ENCODE data around the gene IGIP.

Gene IGIP

GRCh38 chr5:140125637-140126036 is at the start of gene IGIP:
IGIP (plus strand) TSS chr5:140125937; CDS start chr5:140128477, 2,540 bp downstream.
- TF ChIP-seq, protein P1, sequence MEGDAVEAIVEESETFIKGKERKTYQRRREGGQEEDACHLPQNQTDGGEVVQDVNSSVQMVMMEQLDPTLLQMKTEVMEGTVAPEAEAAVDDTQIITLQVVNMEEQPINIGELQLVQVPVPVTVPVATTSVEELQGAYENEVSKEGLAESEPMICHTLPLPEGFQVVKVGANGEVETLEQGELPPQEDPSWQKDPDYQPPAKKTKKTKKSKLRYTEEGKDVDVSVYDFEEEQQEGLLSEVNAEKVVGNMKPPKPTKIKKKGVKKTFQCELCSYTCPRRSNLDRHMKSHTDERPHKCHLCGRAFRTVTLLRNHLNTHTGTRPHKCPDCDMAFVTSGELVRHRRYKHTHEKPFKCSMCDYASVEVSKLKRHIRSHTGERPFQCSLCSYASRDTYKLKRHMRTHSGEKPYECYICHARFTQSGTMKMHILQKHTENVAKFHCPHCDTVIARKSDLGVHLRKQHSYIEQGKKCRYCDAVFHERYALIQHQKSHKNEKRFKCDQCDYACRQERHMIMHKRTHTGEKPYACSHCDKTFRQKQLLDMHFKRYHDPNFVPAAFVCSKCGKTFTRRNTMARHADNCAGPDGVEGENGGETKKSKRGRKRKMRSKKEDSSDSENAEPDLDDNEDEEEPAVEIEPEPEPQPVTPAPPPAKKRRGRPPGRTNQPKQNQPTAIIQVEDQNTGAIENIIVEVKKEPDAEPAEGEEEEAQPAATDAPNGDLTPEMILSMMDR (IDR thresholded peaks at IDR 0.05; ENCODE audit: control insufficient read depth, extremely low read depth, insufficient read depth) = no peak
- H3K4me3 ChIP-seq (ENCODE audit: low read depth, low read length) = no peak within 1 kb of the TSS; the same call in 1 of the 2 replicates
- DNase-seq (ENCODE audit: low read depth) = no peak

- no peak overlapping the region for H3K4me3 ChIP-seq (ENCODE audit: low read depth, low read length)
- TF ChIP-seq, protein P1 (IDR thresholded peaks at IDR 0.05; ENCODE audit: control insufficient read depth, extremely low read depth, insufficient read depth) = no peak
- DNase-seq (ENCODE audit: low read depth) = no peak
These were observed 49.6 kb upstream of the IGIP start for GRCh38 chr5:140076142-140076541.

DNA sequence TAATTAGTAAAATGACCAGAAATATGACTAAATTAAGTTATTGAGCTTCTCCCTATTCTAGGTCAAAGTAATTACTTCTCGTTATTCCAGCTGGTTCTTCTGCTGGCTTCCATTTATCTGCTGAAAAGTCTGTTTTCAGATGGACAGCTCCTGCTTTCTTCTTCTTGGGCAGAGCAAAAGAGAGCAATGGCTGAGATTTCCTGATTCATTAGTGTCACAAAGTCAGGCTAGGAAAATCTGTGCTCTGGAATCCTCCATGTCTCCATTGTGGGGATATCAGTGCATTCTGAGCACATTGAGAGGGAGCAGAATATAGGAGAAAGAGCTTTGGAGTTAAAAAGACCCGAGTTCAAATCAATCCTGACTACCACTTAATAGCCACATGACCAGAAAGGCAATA is 48.9 kb upstream of the IGIP start:
- TF ChIP-seq, protein P1 (IDR thresholded peaks at IDR 0.05; ENCODE audit: control insufficient read depth, extremely low read depth, insufficient read depth) = no peak
- DNase-seq (ENCODE audit: low read depth) = no peak
- no peak overlapping the region for H3K4me3 ChIP-seq (ENCODE audit: low read depth, low read length)

- no peak overlapping the region for H3K4me3 ChIP-seq (ENCODE audit: low read depth, low read length)
- no peak for DNase-seq (ENCODE audit: low read depth)
- TF ChIP-seq, protein P1 (IDR thresholded peaks at IDR 0.05; ENCODE audit: control insufficient read depth, extremely low read depth, insufficient read depth) = no peak
These were observed 42.6 kb upstream of the IGIP start for GRCh38 chr5:140083120-140083519.

DNA sequence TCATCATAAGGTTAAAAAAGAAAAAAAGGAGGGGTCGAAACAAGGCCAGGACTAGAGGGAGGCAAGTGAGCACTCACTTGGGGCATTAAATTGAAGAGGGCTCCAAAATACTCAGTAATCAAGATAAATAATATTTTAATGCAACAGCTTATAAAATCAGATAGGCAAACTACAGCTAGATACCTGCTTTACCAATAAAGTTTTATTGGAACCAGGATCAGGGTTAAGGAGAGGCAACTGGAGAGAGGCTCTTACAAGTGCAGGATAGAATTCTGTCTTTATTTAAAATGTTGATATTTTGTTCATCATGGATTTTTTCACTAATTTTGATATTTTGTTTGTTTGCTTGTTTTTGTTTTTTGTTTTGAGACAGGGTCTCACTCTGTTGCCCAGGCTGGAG is 42.1 kb upstream of the IGIP start:
- no peak overlapping the region for H3K4me3 ChIP-seq (ENCODE audit: low read depth, low read length)
- TF ChIP-seq, protein P1 (IDR thresholded peaks at IDR 0.05; ENCODE audit: control insufficient read depth, extremely low read depth, insufficient read depth) = no peak
- DNase-seq (ENCODE audit: low read depth) = no peak

DNA sequence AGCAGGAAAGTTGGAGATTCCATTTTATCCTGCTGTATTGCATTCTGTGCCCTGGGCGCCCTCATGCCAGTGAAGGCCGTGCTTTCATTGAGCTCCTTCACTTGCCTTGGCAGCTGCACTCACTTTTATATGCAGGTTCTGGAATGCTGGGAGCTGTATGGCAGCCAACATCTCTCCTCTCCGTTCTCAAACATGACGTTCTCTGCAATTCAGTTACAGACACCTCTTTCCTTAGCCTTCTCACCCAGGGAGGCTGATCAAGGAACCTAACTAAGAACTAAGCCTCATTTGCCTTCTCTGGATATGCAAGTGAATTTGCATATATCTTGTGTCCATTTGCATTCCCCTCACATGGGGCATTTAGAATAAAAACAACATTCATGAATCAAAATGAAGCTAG is 41.2 kb upstream of the IGIP start:
- H3K4me3 ChIP-seq (ENCODE audit: low read depth, low read length) = no peak overlapping the region
- TF ChIP-seq, protein P1 (IDR thresholded peaks at IDR 0.05; ENCODE audit: control insufficient read depth, extremely low read depth, insufficient read depth) = no peak
- peak; percentile 37 for DNase-seq (ENCODE audit: low read depth)

DNA sequence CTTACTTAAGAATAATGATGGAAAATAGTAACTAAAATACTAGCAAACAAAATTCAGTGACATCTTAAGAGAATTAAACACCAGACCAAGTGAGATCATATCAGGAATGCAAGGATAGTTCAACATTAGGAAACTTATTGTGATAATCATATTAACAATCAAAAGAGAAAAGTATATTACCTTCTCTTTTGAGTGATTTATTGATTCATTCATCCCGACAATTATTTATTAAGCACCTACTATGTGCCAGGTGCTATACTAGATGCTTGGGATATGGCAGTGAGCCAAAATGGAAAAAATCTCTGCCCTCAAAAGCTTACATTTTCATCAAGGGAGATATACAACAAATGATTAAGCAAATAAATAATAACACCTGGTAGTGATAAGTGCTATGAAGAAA is 35.5 kb upstream of the IGIP start:
- DNase-seq (ENCODE audit: low read depth) = no peak
- H3K4me3 ChIP-seq (ENCODE audit: low read depth, low read length) = no peak overlapping the region
- TF ChIP-seq, protein P1 (IDR thresholded peaks at IDR 0.05; ENCODE audit: control insufficient read depth, extremely low read depth, insufficient read depth) = no peak
